Panc1 (cell line): ENCODE measurements around the gene PIK3AP1. TPM values are rescaled to one million over a fixed set of nuclear protein-coding genes. Genes with fewer than 3 reads are reported as not detected.

ENCODE experiments used
- total RNA-seq: library from RNA; stranded (reverse); gene quantifications from one replicate; pipeline ENCODE4 v1.2.1, GENCODE V29; 2021; ENCODE audit not compliant: unreplicated experiment

The PIK3AP1 gene
- total RNA-seq, 1 experiment from 2014 or later = 2.6 TPM

Other genes with a start within 250 kb of the PIK3AP1 start
- gene TLL2, start 206.6 kb downstream of the PIK3AP1 start, total RNA-seq = 0.64 TPM
- 179 TPM for gene TM9SF3, start 133.5 kb downstream of the PIK3AP1 start, total RNA-seq
- 58.0 TPM for gene LCOR, start 111.8 kb upstream of the PIK3AP1 start, total RNA-seq